Glutamatergic neuron (in vitro differentiated cells): ENCODE results near the gene ITIH1. TPM values are rescaled to one million over a fixed set of nuclear protein-coding genes. Genes with fewer than 3 reads are reported as not detected.

ENCODE experiments used
- DNase-seq: peaks from one replicate; pipeline ENCODE4 v3.0.0; 2022
- H3K27ac Mint-ChIP-seq: one replicate; pipeline ENCODE4 v1.8.0; 2020; ENCODE audit warnings: mild to moderate bottlenecking, mixed read lengths, inconsistent platforms; ENCODE audit not compliant: unreplicated experiment
- H3K27me3 Mint-ChIP-seq: one replicate; pipeline ENCODE4 v1.8.0; 2020; ENCODE audit warnings: mild to moderate bottlenecking, moderate library complexity, mixed read lengths, inconsistent platforms; ENCODE audit not compliant: unreplicated experiment
- H3K36me3 Mint-ChIP-seq: one replicate; pipeline ENCODE4 v1.8.0; 2020; ENCODE audit warnings: mild to moderate bottlenecking, mixed read lengths, inconsistent platforms; ENCODE audit not compliant: unreplicated experiment
- H3K4me1 Mint-ChIP-seq: one replicate; pipeline ENCODE4 v1.8.0; 2020; ENCODE audit warnings: mild to moderate bottlenecking, low read depth, mixed read lengths, inconsistent platforms; ENCODE audit not compliant: unreplicated experiment
- H3K4me3 Mint-ChIP-seq: one replicate; pipeline ENCODE4 v1.8.0; 2020; ENCODE audit warnings: mild to moderate bottlenecking, mixed read lengths, inconsistent platforms; ENCODE audit not compliant: unreplicated experiment
- H3K9me3 Mint-ChIP-seq: one replicate; pipeline ENCODE4 v1.8.0; 2020; ENCODE audit warnings: mild to moderate bottlenecking, moderate library complexity, mixed read lengths, inconsistent platforms; ENCODE audit not compliant: unreplicated experiment
- total RNA-seq: library from RNA; stranded (reverse); fragmentation: NEBNext Ultra II Directional; extraction: Animal tissue kit (Norgen Biotek cat#: 25700); gene quantifications from one replicate; pipeline ENCODE4 v1.2.1, GENCODE V29; 2021; ENCODE audit not compliant: unreplicated experiment
- TF ChIP-seq, protein P1 (sequence below): fragments of 200-600 bp; sonication (generic); IDR thresholded peaks from one replicate; pipeline ENCODE4 v1.5.0; 2021; ENCODE audit not compliant: partially characterized antibody, unreplicated experiment

Gene ITIH1
- total RNA-seq, 1 donor from 2014 or later: not detected

DNA sequence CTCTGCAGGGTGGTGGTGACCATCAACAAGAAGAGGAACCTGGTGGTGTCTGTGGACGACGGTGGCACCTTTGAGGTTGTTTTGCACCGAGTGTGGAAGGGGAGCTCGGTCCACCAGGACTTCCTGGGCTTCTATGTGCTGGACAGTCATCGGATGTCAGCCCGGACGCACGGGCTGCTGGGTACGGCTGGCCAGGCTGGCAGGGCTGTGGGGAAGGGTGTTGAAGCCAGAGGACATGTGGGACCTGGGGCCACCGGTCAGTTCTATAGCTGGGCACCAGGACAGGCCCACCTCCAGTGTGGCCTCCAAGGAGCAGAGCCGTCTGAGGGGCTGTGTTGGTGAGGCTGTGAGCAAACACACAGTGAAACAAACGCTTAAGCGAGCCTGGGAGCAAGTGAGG lies 13.3 kb downstream of the ITIH1 start:
- Mint-ChIP-seq H3K27ac (no peak overlapping the region), H3K27me3 (peaks cover 5% of the 10 kb centered on the region)

DNA sequence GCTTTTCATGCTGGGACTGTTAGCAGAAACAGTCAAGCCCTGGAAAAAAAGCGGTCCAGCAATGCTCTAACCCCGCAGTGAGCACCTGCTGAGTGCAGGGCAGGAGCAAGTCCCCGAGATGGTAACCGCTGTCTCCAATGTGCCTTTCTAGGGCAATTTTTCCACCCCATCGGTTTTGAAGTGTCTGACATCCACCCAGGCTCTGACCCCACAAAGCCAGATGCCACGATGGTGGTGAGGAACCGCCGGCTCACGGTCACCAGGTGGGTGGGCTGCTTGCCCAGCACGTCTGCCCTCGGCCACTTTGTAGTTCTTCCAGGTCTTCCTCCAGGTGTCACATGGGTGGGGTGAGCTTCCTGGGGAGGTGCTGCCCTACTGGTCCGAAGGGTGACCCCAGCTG lies 14.0 kb downstream of the ITIH1 start:
- Mint-ChIP-seq H3K4me1 (peaks cover 9% of the 10 kb centered on the region), H3K27me3 (peaks cover 5% of the 10 kb centered on the region), H3K4me3 (no peak overlapping the region), H3K36me3 (no peaks in the 10 kb centered on the region), H3K9me3 (peaks cover 6% of the 10 kb centered on the region), H3K27ac (no peak overlapping the region)
- no peak for DNase-seq
- TF ChIP-seq, protein P1, sequence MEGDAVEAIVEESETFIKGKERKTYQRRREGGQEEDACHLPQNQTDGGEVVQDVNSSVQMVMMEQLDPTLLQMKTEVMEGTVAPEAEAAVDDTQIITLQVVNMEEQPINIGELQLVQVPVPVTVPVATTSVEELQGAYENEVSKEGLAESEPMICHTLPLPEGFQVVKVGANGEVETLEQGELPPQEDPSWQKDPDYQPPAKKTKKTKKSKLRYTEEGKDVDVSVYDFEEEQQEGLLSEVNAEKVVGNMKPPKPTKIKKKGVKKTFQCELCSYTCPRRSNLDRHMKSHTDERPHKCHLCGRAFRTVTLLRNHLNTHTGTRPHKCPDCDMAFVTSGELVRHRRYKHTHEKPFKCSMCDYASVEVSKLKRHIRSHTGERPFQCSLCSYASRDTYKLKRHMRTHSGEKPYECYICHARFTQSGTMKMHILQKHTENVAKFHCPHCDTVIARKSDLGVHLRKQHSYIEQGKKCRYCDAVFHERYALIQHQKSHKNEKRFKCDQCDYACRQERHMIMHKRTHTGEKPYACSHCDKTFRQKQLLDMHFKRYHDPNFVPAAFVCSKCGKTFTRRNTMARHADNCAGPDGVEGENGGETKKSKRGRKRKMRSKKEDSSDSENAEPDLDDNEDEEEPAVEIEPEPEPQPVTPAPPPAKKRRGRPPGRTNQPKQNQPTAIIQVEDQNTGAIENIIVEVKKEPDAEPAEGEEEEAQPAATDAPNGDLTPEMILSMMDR: no peak

More for the DNA sequence above, 13.3 kb downstream of the ITIH1 start:
- TF ChIP-seq, protein P1: no peak
- peaks cover 9% of the 10 kb centered on the region for H3K4me1 Mint-ChIP-seq
- H3K4me3 Mint-ChIP-seq: no peak overlapping the region
- peaks cover 4% of the 10 kb centered on the region for H3K9me3 Mint-ChIP-seq
- DNase-seq: no peak
- no peaks in the 10 kb centered on the region for H3K36me3 Mint-ChIP-seq

DNA sequence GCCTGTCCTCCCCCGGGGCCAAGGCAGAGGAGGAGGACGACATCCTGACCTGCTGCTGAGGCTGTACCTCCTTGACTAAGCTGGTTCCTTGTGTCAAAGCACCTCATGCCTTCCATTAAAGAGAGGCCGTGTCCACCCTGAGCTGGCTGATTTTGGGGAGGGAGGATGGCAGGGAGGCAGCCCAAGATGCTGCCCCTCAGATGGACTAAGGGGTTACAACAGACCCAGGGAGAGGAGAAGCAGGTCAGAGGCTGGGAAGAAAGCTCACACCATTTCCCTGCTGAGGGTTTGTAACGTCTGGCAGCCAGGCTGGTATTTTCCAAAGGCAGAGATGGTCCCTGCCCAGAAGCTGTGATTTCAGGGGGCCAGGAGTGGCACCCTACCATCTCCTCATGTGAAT lies 14.5 kb downstream of the ITIH1 start:
- Mint-ChIP-seq H3K9me3 (peaks cover 6% of the 10 kb centered on the region), H3K4me1 (peaks cover 9% of the 10 kb centered on the region)
- TF ChIP-seq, protein P1: no peak

DNA sequence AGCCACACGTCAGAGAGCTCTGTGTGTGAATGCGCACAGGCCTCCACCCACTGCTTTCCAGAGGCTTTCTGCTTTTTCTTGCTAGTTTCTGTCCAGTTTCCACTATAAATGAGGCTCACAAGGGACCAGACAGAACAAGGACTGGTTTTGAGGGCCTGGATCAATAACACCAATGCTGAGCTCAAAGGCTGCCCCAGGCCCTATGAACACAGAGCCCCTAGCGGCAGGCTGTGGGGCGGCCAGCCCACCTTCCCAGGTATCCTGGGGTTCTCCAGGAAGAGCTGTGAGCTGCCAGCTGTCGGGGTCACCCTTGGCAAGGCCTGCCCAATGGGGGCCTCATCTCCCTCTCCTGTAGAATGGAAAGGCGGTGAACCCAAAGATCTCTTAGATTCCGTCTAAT lies 15.0 kb downstream of the ITIH1 start:
- Mint-ChIP-seq H3K36me3 (no peaks in the 10 kb centered on the region), H3K4me1 (peaks cover 9% of the 10 kb centered on the region), H3K9me3 (peaks cover 6% of the 10 kb centered on the region), H3K27ac (peak overlapping the region; percentile 17), H3K27me3 (peaks cover 5% of the 10 kb centered on the region), H3K4me3 (no peak overlapping the region)
- TF ChIP-seq, protein P1: peak; percentile 61
- peak; percentile 46 for DNase-seq

More for the DNA sequence above, 14.5 kb downstream of the ITIH1 start:
- Mint-ChIP-seq H3K36me3 (no peaks in the 10 kb centered on the region), H3K4me3 (no peak overlapping the region), H3K27me3 (peaks cover 5% of the 10 kb centered on the region), H3K27ac (no peak overlapping the region)
- no peak for DNase-seq

DNA sequence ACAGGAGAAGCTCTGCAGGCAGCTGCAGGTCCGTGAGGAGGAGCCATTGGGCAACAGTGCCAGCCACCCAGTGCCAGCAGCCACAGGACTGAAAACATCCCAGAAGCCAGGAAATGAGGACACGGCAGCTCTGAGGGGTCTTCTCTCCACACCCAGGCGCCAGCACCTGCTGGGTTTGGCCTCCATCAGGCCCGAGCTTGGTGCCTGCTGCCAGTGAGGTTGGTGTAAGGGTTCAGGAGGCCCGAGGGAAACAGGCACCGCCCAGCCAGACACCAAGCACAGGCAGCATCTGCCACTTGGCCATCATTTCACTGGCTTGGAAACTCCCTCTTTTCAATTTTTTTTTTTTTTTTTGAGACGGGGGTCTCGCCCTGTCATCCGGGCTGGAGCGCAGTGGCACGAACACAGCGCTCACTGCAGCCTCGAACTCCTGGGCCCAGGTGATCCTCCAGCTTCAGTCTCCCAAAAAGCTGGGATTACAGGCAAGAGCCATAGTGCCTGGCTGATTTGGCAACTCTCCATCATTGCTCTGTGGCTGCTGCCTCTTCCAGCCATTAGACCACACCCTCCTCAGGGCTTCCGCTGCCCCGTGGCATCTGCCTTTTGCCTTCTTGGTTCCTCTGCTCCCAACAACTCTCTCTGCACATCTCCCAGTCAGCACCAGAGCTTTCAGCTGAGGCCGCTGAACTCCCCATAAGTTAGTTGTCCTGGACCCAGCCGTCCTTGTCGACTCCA lies 15.7 kb downstream of the ITIH1 start:
- H3K27ac Mint-ChIP-seq: peak overlapping the region; percentile 17
- H3K4me3 Mint-ChIP-seq: peak overlapping the region; percentile 28
- H3K4me1 Mint-ChIP-seq: peaks cover 7% of the 10 kb centered on the region
- H3K27me3 Mint-ChIP-seq: peaks cover 3% of the 10 kb centered on the region
- TF ChIP-seq, protein P1: no peak
- peaks cover 6% of the 10 kb centered on the region for H3K9me3 Mint-ChIP-seq
- no peaks in the 10 kb centered on the region for H3K36me3 Mint-ChIP-seq
- no peak for DNase-seq
